T-helper 2 cell treated with Interferon-gamma antibody and Interleukin-4, amounts not matched to agents 5 μg/mL and 100 μg/mL, for 36 hours (primary cell): Measurements from ENCODE around the gene IL25.
"Not testable (repeated sequence)": the region's sequence is repeated elsewhere in the genome, so short reads cannot be mapped to it uniquely, and the experiment has no call there.

Source experiments
- DNase-seq: peaks from one replicate; pipeline ENCODE4 v3.0.0; 2021; ENCODE audit warnings: low spot score
- H3K27ac Mint-ChIP-seq: one replicate; pipeline ENCODE4 v1.8.0; 2021; ENCODE audit warnings: mild to moderate bottlenecking, mixed read lengths
- H3K27me3 Mint-ChIP-seq: one replicate; pipeline ENCODE4 v1.8.0; 2021; ENCODE audit warnings: low read depth, mixed read lengths
- H3K36me3 Mint-ChIP-seq: one replicate; pipeline ENCODE4 v1.8.0; 2021; ENCODE audit warnings: low read depth, mixed read lengths
- H3K4me1 Mint-ChIP-seq: one replicate; pipeline ENCODE4 v1.8.0; 2021; ENCODE audit warnings: low read depth, mixed read lengths
- H3K4me3 Mint-ChIP-seq: one replicate; pipeline ENCODE4 v1.8.0; 2022; ENCODE audit warnings: mild to moderate bottlenecking, moderate library complexity, mixed read lengths
- H3K9me3 Mint-ChIP-seq: one replicate; pipeline ENCODE4 v1.8.0; 2021; ENCODE audit warnings: mixed read lengths

Gene IL25

DNA sequence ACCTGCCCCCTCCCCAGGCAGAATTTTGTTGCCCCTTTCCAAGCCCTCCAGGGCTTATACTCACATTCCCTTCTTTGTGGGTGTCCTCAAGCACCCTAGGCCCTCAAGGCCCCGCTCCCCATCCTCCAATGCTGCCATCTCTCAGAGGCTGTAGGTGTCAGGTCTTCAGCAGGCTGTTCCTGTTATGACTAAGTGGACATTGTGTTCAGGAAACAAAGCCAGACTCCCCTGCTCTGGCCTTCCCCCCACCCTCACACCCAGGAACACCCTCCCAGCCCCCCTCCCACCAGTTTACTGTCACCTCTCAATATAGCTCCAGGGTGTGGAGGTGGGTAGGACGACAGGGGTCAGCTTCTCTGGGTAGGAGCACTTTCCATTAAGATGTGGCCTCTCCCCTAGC lies 36.9 kb downstream of the IL25 start:
- no peak overlapping the region for H3K4me3 Mint-ChIP-seq
- no peak for DNase-seq
- no peaks in the 10 kb centered on the region for H3K9me3 Mint-ChIP-seq
- H3K4me1 Mint-ChIP-seq: no peaks in the 10 kb centered on the region
- H3K27me3 Mint-ChIP-seq: no peaks in the 10 kb centered on the region
- H3K36me3 Mint-ChIP-seq: no peaks in the 10 kb centered on the region
- H3K27ac Mint-ChIP-seq: no peak overlapping the region

DNA sequence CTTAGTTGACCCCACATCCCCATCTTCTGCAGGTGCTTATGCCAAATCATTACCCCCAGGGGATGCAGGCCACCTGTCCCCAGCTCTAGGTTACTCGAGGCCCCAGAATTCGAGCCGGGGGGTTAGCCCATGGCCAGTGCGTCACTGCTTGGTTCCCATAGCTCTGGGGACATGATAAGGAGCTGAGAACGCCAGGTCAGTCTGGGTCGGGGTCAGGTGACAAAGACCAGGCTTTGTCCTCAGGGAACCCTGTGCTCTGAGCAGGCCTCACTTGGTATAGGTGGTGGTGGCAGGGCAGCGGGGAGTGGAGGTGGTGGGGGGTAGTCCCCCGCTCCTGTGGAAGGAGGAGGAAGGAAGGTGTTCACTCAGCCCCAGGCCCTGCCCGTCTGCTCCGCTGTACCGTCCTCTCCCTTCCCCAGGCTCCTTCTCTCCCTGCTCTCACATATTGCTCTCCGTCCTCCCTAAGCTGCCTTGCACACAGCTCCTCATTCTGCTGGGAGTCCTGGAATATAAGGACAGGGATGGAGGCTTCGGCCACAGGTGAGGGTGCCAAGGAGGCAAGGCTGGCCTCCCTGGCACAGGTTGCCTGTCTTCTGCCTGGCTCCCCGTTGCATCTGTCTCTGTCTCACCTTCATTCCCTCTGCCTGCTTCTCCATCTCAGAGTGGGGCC lies 37.5 kb downstream of the IL25 start:
- Mint-ChIP-seq H3K27me3 (no peaks in the 10 kb centered on the region), H3K27ac (no peak overlapping the region), H3K9me3 (no peaks in the 10 kb centered on the region), H3K4me3 (no peak overlapping the region), H3K36me3 (no peaks in the 10 kb centered on the region), H3K4me1 (no peaks in the 10 kb centered on the region)
- DNase-seq: no peak

DNA sequence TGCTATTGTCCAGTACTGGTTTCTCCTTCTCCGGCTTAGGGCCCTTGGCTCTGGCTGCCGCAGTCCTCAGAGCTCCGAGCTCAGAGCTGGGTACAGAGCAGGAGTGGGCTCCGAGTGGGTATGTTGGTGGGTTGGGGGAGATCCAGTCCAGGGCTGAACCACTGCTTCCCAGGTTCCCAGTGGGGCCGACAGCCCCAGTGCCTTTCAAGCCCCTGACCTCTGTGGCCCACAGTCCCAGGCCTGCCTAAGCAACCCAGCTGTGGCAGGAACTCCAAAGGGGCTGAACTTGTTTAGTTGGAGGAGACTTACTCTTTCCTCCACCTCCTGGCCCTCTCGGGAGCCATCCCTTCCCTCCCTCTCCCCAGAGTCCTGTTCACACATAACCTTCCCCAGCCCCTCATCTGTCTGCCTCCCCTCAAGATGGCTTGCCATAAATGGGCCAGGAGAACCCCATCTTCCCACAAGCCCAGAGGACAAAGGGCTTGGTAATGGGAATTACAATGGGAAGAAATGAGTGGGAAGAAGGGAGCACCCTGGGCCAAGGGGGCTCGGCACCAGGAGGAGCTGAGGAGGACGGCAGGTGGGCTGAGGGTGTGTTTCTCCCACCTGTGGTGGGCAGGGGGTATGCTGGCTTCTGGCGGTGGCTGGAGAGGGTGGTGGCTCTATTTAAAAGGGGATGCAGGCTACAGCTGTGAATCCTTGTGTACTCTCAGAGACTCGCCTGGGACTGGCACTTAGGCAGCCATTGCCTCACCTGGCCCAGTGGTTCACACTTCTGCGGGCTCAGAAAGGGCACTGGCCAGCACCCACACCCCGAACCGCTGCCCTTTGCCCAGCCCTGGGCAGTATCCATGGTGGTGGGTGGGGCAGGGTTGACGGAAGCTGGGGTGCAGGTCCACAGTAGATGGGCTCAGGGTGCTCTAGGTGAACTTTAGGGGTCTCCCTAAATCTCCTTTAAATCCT lies 39.2 kb downstream of the IL25 start:
- Mint-ChIP-seq H3K27ac (no peak overlapping the region), H3K4me3 (no peak overlapping the region), H3K27me3 (no peaks in the 10 kb centered on the region), H3K9me3 (no peaks in the 10 kb centered on the region), H3K4me1 (no peaks in the 10 kb centered on the region), H3K36me3 (no peaks in the 10 kb centered on the region)
- DNase-seq: no peak

DNA sequence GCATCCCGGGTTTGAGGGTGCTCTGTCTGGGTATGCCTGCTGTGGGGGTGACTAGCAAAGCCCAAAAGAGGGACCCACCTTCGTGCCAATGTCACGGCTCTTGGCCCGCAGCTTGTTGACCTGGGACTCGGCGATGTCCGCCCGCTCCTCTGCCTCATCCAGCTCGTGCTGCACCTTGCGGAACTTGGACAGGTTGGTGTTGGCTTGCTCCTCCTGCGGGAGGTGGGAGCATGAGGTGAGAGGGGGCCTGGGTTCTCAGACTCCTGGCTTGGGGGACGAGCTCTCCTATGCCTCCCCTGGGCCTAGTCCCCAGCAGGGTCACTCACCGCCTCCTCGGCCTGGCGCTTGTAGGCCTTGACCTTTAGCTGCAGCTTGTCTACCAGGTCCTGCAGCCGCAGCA lies 41.1 kb downstream of the IL25 start:
- Mint-ChIP-seq H3K9me3 (no peaks in the 10 kb centered on the region), H3K27ac (no peak overlapping the region), H3K4me3 (no peak overlapping the region), H3K27me3 (no peaks in the 10 kb centered on the region), H3K4me1 (no peaks in the 10 kb centered on the region), H3K36me3 (no peaks in the 10 kb centered on the region)
- DNase-seq: no peak

DNA sequence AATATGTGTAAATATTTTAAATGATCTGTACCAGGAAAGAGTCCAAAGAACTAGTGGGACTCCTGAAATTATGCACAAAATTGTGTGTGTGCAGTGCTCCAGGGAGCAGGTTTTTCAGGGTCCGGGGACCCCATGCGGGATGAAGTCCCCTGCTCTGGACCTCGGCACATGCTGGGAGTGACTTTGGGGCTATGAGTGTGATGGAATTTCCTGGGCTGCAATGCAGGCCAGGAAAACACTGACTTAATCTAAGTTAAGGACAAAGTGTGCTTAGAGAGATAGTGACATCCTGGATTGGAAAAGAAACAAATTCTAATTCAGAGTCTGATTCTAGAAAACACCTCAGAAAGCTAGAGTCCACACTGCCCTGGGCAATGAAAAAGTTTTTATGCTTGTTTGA lies 41.6 kb downstream of the IL25 start:
- H3K4me3 Mint-ChIP-seq: no peak overlapping the region
- H3K4me1 Mint-ChIP-seq: no peaks in the 10 kb centered on the region
- no peak for DNase-seq
- no peaks in the 10 kb centered on the region for H3K9me3 Mint-ChIP-seq
- no peak overlapping the region for H3K27ac Mint-ChIP-seq
- no peaks in the 10 kb centered on the region for H3K27me3 Mint-ChIP-seq
- no peaks in the 10 kb centered on the region for H3K36me3 Mint-ChIP-seq

DNA sequence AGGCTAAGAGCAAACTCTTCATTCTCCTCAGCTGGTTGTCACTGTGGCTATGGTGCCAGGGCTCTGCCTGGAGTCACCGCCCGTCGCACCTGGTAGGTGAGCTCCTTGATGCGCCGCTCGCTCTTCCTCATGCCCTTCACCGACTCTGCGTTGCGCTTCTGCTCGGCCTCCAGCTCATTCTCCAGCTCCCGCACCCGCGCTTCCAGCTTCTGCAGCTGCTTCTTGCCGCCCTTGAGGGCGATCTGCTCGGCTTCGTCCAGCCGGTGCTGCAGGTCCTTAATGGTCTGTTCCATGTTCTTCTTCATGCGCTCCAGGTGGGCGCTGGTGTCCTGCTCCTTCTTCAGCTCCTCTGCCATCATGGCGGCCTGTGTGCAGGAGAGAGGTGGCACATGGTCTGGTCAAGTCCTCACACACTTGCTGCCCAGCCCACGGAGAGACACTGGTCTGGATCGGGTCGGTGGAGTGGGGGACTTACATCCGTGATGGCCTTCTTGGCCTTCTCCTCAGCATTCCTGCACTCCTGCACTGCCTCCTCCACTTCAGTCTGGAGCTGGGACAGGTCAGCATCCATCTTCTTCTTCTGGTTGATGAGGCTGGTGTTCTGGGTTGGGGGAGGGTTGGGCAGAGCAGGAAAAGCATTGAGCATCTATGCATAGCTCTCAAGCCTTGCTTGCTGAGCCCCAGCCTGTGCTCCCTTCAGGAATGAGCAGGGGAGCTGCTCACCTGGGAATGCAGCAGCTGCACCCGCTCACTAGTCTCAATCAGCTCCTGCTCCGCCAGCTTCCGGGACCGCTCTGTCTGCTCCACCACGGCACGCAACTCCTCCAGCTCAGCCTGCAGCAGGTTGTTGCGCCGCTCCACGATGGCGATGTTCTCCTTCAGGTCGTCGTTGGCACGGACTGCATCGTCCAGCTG lies 42.6 kb downstream of the IL25 start:
- no peaks in the 10 kb centered on the region for H3K27me3 Mint-ChIP-seq

DNA sequence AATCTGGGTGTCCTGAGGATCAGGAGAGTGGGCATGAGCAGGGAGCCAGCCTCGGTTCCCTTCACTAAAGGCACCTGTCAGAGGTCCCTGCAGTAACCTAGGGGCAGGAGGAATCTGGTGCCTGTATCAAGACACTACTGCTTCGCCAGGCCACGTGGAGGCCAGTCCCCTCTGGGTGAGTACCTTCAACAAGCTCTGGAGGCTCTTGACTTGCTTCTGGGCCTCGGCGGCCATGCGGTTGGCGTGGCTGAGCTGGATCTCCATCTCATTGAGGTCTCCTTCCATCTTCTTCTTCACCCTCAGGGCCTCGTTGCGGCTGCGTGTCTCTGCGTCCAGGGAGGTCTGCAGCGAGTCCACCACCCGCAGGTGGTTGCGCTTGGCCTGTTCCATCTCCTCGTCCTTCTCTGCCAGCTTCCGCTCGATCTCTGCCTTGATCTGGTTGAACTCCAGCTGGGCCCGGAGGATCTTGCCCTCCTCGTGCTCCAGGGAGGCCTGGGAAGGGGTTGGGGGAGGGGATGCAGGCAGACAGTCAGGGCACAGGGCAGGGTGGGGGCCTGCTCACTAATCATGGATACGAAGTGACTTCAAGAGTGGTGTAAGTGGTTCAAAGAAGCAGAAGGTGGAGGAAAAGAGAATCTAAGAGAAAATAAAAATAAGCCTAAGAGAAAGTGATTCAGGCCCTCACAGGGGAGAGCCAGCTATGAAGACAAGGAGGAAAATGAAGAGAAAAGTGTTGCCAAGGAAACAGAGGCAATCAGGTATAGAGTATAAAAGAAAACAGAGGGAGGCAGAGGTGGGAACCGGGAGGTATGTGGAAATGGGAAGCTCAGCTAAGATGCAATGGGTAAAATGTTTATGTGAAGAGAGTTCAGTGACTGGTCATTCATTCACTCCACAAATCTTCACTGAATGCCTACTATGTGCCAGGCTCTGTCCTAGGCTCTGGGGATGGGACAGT lies 43.5 kb downstream of the IL25 start:
- Mint-ChIP-seq H3K9me3 (no peaks in the 10 kb centered on the region), H3K36me3 (no peaks in the 10 kb centered on the region), H3K4me3 (no peak overlapping the region), H3K27ac (no peak overlapping the region), H3K4me1 (no peaks in the 10 kb centered on the region), H3K27me3 (no peaks in the 10 kb centered on the region)
- no peak for DNase-seq

More for the DNA sequence above, 42.6 kb downstream of the IL25 start:
- Mint-ChIP-seq H3K27ac (no peak overlapping the region), H3K36me3 (no peaks in the 10 kb centered on the region), H3K4me1 (no peaks in the 10 kb centered on the region), H3K4me3 (no peak overlapping the region), H3K9me3 (no peaks in the 10 kb centered on the region)
- DNase-seq: no peak

DNA sequence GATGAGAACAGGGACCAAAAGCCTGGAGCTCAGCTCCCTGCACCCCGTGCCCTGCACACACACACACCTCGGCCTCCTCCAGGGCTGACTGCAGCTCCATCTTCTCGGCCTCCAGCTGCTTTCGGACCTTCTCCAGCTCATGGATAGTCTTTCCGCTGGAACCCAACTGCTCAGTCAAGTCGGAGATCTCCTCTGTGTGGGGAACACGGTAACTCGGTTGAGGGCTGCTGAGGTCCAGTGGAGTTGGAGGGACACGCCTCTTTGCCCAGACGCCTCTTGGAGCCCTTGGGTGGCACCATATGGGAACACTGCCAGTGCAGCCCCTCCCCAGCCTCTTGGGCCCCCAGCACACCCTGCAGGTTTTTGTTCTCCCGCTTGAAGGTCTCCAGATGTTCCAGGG lies 44.2 kb downstream of the IL25 start:
- no peak overlapping the region for H3K4me3 Mint-ChIP-seq
- H3K4me1 Mint-ChIP-seq: peaks cover 4% of the 10 kb centered on the region
- no peak for DNase-seq
- H3K27me3 Mint-ChIP-seq: no peaks in the 10 kb centered on the region
- H3K9me3 Mint-ChIP-seq: no peaks in the 10 kb centered on the region
- no peaks in the 10 kb centered on the region for H3K36me3 Mint-ChIP-seq
- H3K27ac Mint-ChIP-seq: no peak overlapping the region

DNA sequence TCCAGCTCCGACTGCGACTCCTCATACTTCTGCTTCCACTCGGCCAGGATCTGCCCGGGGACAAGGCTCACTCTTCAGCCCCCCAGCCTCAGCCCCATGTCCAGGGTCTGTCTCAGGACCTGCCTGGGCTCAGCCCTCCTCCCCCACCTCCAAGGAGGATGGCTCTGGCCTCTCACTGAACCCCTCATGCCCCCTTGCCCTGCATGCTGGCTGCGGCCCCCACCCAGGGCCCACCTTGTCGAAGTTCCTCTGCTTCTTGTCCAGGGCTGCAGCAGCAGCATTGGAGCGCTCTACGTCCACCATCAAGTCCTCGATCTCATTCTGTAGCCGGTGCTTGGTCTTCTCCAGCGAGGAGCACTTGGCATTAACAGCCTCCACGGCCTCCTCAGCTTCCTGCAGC lies 44.7 kb downstream of the IL25 start:
- not testable (repeated sequence) for H3K27me3 Mint-ChIP-seq, H3K27ac Mint-ChIP-seq, DNase-seq, H3K4me3 Mint-ChIP-seq, H3K9me3 Mint-ChIP-seq, H3K36me3 Mint-ChIP-seq, H3K4me1 Mint-ChIP-seq

DNA sequence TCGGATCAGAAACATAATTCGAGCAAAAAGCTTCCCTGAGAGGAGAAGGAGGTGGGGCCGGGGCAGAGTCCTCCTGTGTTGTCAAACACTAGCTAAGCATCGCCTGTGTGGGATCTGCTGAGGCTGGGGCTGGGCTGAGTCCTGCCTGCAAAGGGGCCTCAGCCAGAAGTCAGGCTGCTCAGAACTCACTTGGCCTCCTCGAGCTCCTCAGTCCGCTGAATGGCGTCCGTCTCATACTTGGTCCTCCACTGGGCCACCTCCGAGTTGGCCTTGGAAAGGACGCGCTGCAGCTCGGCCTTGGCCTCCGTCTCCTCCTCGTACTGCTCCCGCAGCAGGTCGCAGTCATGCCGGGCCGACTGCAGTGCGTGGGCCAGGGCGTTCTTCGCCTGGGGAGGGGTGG lies 45.4 kb downstream of the IL25 start:
- Mint-ChIP-seq H3K9me3 (no peaks in the 10 kb centered on the region), H3K27ac (no peak overlapping the region), H3K36me3 (no peaks in the 10 kb centered on the region), H3K4me3 (no peak overlapping the region), H3K4me1 (peaks cover 4% of the 10 kb centered on the region), H3K27me3 (no peaks in the 10 kb centered on the region)
- DNase-seq: no peak

DNA sequence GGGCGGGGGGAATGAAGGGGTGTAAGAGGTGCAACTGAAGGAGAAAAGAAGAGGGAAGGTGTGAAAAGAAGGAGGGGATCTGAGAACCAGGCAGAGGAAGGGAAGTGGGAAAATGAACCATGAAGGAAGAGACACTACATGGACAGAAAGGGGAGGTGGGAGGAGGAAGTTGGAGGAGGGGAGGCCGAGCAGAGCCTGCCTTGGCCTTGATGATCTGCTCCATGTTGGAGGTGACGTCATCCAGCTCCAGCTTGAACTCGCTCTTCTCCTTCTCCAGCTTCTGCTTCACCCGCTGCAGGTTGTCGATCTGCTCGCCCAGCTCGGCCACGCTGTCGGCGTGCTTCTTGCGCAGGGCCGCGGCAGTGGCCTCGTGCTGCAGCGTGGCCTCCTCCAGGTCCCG lies 47.0 kb downstream of the IL25 start:
- not testable (repeated sequence) for H3K4me3 Mint-ChIP-seq, H3K4me1 Mint-ChIP-seq, H3K36me3 Mint-ChIP-seq, DNase-seq, H3K27me3 Mint-ChIP-seq, H3K9me3 Mint-ChIP-seq, H3K27ac Mint-ChIP-seq

DNA sequence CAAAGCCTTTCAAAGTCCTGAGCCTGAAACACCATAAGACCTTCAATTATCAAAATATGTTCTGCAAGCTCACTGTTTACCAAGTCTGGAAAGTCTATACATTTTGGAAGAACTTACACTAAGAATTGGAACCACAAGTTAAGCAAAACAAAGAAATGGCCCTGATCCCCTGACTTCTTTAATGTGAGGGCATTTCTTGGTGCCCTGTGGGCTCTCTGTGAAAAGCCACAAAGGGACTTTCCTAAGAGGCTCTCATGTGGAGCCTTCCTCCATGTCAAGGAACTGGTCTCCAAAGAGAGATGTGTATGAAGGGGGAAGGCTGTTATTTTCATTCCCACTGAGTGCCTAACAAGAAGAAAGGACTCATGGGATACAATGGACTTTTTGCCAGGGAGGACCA lies 49.0 kb downstream of the IL25 start:
- Mint-ChIP-seq H3K36me3 (no peaks in the 10 kb centered on the region), H3K9me3 (no peaks in the 10 kb centered on the region), H3K4me3 (no peak overlapping the region), H3K4me1 (peaks cover 4% of the 10 kb centered on the region), H3K27me3 (peaks cover under 1% of the 10 kb centered on the region), H3K27ac (no peak overlapping the region)
- DNase-seq: peak; percentile 9

DNA sequence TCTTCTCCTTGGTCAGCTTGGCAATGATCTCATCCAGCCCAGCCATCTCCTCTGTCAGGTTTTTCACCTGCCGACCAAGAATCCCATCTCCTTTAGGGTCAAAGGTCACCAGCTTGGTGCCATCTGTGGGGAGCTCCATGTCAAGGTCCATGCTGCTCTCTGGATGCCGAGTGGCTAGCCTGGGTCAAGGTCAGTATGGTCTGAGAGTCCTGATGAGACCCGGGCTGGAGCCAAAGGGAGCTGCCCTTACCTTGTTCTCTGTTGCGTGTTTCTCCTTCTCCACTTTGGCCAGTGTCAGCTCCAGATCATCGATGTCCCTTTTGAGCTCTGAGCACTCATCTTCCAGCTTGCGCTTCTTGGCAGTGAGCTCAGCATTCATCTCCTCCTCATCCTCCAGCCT lies 51.0 kb downstream of the IL25 start:
- no peaks in the 10 kb centered on the region for H3K9me3 Mint-ChIP-seq

More for the DNA sequence above, 51.0 kb downstream of the IL25 start:
- Mint-ChIP-seq H3K36me3 (no peaks in the 10 kb centered on the region), H3K4me1 (peaks cover 4% of the 10 kb centered on the region), H3K27ac (no peak overlapping the region), H3K27me3 (peaks cover 3% of the 10 kb centered on the region), H3K4me3 (no peak overlapping the region)
- no peak for DNase-seq
